ENCODE data around the gene PIGR. TPM values are rescaled to one million over a fixed set of nuclear protein-coding genes. Genes with fewer than 3 reads are reported as not detected.

PIGR gene
- polyA plus RNA-seq, 1 of the 3 experiments (the other 2 are of a cell fraction): not detected

DNA sequence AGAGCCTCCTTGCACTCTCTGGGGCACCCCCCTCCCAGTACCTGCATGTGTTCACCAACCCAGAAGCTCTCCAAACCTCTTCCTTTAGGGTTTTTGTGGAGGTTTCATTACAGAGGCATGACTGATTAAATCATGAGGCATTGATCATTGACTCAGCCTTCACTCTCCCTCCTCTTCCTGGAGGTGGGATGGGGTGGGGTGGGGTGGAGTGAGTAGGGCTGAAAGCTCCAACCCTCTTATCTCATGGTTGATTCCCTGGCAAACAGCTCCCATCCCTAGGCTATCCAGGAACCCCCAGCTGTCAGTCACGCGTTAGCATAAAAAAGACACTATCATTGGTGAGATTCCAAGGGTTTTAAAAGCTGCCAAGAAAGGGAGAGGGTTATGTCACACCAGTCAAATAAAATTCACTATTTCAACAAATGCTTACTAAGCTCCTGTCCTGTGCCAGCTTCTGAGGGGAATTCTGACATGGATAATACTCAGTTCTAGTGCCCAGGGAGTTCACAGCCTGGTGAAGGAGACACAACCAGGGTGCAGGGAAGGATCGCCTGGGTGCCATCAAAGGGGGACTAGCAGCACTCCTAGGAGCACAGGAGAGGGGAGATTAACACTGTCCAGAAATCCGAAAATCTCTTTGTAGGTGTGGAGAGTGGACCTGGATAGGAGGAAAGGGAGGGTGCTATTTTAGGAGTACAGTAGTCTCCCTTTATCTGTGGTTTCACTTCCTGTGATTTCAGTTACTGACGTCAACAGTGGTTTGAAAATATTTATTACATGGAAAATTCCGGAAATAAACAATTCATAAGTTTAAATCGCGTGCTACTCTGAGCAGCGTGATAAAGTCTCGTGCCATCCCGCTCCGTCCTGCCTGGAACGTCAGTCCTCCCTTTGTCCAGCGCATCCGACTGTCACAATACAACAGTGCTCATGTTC is 55.9 kb downstream of the PIGR start:
- Histone ChIP-seq H3K9ac (no peak overlapping the region), H3K36me3 (replicated peaks in 1 of 2; ENCODE audit: control insufficient read depth in 1 of 2, insufficient read depth in 2 of 2, low read length in 1 of 2) (no peaks in the 10 kb centered on the region), H2AFZ (ENCODE audit: low read depth) (no peak overlapping the region), H3K4me1 (ENCODE audit: control insufficient read depth in 1 of 2, insufficient read depth in 2 of 2, low read depth in 1 of 2, low read length in 1 of 2) (no peaks in the 10 kb centered on the region), H4K20me1 (ENCODE audit: insufficient read depth) (no peaks in the 10 kb centered on the region), H3K9me2 (no peaks in the 10 kb centered on the region), H3K27me3 (ENCODE audit: insufficient read depth) (peaks cover 5% of the 10 kb centered on the region; the same call in 1 of the 2 replicates), H3K9me3 (no peaks in the 10 kb centered on the region), H3K4me2 (no peak overlapping the region), H3K79me2 (ENCODE audit: insufficient read depth) (no peaks in the 10 kb centered on the region), H3K27ac (ENCODE audit: low read depth in 2 of 2, low read length in 1 of 2) (no peak overlapping the region), H3F3A (replicated peaks; ENCODE audit: insufficient read depth) (no peaks in the 10 kb centered on the region), H3K4me3 (ENCODE audit: low read depth in 2 of 2, low read length in 1 of 2) (no peak overlapping the region)
- no peak for DNase-seq
- POLR2A ChIA-PET: no interaction called here
- WGBS (ENCODE audit: low lambda C conversion rate): 74% methylated on average over 15 of the region's 15 CpGs
- CTCF ChIA-PET: interaction anchor here (1.3 to 1.4 kb wide), 2 partner anchors 22 to 164 kb away, joined by 3 read pairs; no protein-coding TSS in a partner anchor
- no peak for TF ChIP-seq RCOR1 (IDR thresholded peaks at IDR 0.05; ENCODE audit: low read length)
- no peak for TF ChIP-seq RXRA (IDR thresholded peaks at IDR 0.05; ENCODE audit: borderline replicate concordance, low read depth)
- TF ChIP-seq TAF1 (IDR thresholded peaks at IDR 0.05; ENCODE audit: borderline replicate concordance, low read depth, low read length): no peak
- no peak for TF ChIP-seq MXI1 (IDR thresholded peaks at IDR 0.05; ENCODE audit: low read depth, low read length)
- no peak for TF ChIP-seq NFIC (IDR thresholded peaks at IDR 0.05; ENCODE audit: borderline replicate concordance)
- no peak for TF ChIP-seq GATA2 (CRISPR knock-in tag; IDR thresholded peaks at IDR 0.05)
- TF ChIP-seq USF2 (IDR thresholded peaks at IDR 0.05; ENCODE audit: borderline replicate concordance, low read depth, low read length): no peak
- TF ChIP-seq RFX5 (IDR thresholded peaks at IDR 0.05; ENCODE audit: low read length): no peak
- TF ChIP-seq FOXJ3 (CRISPR knock-in tag; IDR thresholded peaks at IDR 0.05): no peak
- TF ChIP-seq FOXM1 (IDR thresholded peaks at IDR 0.05; ENCODE audit: low read depth): no peak
- no peak for TF ChIP-seq EP300 (IDR thresholded peaks at IDR 0.05; ENCODE audit: borderline replicate concordance in 1 of 2, low read depth in 1 of 2, low read length in 1 of 2)
- no peak for TF ChIP-seq USF1 (IDR thresholded peaks at IDR 0.05; ENCODE audit: borderline replicate concordance, low read depth)
- no peak for TF ChIP-seq PBX3 (IDR thresholded peaks at IDR 0.05)
- no peak for TF ChIP-seq MAX (IDR thresholded peaks at IDR 0.05; ENCODE audit: low read depth)
- TF ChIP-seq IRF3 (IDR thresholded peaks at IDR 0.05; ENCODE audit: low read depth, low read length): no peak
- no peak for TF ChIP-seq REST (IDR thresholded peaks at IDR 0.05; ENCODE audit: low read depth, low read length)
- no peak for TF ChIP-seq SMC3 (IDR thresholded peaks at IDR 0.05; ENCODE audit: low read depth, low read length)
- no peak for TF ChIP-seq TCF12 (IDR thresholded peaks at IDR 0.05)

Data from SK-N-SH (cell line).